DMS 273 (cell line): ENCODE measurements around the gene SRMS.

Source experiments
- DNase-seq: peaks from one replicate; lab custom pipeline; 2025; ENCODE audit not compliant: unreplicated experiment; lab: John Stamatoyannopoulos, UW

The SRMS gene

GRCh38 chr20:63503524-63503923 is 44.0 kb downstream of the SRMS start:
- DNase-seq, result no peak

GRCh38 chr20:63502671-63503172 is 44.8 kb downstream of the SRMS start:
- peak; percentile 78 for DNase-seq

DNA sequence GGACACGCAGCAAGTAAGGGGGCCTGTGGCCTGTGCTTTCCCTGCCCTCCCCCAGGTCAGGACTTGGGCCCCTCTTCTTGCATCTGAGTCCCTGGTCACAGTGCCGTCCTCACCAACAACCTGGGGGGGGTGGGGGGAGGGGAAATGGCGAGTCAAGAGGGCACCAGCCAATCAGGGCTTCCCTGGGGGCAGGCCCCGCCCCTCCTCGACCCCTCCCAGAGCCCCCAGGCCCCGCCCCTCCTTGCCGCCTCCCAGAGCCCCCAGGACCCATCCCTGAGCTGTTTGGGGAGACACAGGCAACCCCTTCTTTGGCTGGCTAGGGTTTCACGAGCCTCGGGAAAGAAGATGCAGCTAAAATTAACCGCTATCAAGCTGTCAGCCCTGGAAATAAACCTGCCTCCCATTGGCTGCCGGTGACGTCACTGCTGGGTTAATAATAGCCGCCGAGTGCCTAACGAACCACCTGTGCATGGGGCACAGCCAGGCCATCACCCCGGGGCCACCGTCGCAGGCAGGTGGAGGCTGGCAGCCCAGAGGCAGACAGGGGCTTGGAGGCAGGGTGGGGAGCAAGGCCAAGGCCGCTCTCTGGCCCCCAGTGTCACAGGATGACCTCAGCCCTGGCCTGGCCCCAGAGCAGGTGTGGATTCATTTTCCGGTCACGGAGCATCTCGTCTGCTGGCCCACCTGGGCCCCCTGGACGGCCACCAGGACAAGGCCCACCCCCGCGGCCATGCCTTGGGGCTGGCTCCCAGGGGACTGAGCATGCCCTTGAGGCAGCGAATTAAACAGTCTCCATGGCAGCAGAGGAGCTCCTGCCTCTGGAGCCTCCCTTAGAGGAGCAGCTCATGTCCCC is 45.5 kb downstream of the SRMS start:
- peak; percentile 94 for DNase-seq

DNA sequence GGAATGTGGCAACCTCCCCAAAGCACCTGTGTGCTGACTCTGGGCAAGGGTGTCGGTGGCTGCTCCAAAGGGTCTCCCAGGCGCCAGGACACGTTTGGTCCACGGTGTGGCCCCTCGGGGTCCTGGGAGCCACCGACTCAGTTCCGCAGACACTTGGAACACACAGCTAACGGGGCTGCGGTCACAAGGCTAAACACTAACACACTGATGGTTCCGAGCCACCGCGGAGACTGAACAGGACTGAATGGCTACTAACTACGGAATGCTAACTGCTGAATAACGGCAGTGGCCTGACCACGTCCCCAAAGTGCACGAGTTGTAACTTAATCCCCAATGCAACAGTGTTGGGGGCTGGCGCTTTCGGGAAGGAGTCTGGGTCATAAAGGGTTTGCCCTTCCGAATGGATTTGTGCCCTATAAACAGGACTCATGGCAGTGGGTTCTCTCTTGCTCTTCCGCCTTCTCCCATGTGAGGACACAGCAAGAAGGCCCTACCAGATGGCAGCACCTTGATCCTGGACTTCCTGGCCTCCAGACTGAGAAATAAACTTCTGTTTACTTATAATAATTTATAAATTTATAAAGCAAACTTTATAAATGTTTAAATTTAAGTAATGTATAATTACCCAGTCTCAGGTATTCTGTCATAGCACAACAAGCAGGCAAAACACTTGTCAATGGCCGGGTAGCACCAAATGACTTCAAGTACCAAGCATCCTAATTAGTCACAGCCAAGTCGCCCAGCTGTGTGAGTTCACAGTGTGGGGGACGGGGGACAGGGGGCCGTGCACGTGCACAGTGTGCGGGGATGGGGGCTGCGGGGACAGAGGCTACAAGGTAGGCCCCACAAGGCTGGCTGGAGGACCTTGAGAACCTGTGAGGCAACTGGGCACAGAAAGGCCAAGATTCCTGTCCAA is 46.4 kb downstream of the SRMS start:
- peak; percentile 65 for DNase-seq

- DNase-seq, result no peak
Observed at GRCh38 chr20:63500151-63500901, 47.2 kb downstream of the SRMS start.

DNA sequence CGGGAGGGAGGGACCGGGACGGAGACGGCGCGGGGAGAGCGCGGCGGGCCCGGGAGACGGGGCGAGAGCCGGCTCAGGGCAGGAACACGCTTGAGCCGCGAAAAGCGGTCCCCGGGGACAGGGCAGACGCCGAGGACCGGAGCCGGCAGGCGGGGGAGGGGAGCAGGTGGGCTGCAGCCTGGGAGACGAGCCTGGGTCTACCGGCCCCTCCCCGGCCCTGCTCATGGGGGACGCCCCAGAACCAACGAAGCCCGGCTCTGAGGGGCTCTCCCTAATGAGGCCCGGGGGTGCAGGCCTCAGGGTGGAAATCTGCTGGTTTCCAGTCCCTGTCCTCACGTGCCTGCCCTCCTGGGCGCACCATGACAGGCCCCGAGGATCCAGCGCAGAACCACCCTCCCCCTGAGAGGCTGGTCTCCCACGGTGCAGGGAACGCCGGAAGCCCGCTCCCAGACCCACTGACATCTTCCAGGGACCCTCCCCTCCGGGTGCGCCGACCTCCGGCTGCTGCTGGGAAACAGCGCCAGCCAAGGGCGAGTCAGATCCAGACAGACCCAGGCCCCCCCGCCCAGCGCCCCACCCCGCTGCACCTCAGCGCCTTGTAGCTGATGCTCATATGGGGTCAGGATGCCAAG is 48.1 kb downstream of the SRMS start:
- peak; percentile 83 for DNase-seq

DNA sequence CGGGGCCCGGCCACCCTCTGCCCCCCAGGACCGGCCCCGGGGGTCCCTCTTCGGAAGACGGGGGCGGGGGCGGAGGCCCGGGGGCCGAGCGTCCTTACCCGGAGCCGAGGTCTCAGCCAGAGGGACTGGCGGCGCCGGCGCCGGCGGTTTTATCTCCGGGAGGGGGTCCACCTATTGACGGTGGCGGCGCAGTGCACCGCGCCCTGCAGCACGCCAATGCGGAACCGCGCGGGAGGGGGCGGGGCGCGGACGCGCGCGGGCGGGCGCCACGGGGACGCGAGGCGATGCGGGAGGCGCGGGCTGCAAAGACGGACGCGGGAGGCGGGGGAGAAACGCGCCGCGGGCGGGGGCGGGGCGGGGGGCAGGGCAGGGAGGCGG is 48.6 kb downstream of the SRMS start, which contains the start of gene EEF1A2:
Gene EEF1A2, minus strand, starts transcription at position 124 of the 378 bp plus-strand sequence. CDS start 1,320 bp downstream, outside the sequence.
- DNase-seq, result peak; percentile 86

GRCh38 chr20:63497946-63498935 is 49.3 kb downstream of the SRMS start:
- peak; percentile 65 for DNase-seq

DNA sequence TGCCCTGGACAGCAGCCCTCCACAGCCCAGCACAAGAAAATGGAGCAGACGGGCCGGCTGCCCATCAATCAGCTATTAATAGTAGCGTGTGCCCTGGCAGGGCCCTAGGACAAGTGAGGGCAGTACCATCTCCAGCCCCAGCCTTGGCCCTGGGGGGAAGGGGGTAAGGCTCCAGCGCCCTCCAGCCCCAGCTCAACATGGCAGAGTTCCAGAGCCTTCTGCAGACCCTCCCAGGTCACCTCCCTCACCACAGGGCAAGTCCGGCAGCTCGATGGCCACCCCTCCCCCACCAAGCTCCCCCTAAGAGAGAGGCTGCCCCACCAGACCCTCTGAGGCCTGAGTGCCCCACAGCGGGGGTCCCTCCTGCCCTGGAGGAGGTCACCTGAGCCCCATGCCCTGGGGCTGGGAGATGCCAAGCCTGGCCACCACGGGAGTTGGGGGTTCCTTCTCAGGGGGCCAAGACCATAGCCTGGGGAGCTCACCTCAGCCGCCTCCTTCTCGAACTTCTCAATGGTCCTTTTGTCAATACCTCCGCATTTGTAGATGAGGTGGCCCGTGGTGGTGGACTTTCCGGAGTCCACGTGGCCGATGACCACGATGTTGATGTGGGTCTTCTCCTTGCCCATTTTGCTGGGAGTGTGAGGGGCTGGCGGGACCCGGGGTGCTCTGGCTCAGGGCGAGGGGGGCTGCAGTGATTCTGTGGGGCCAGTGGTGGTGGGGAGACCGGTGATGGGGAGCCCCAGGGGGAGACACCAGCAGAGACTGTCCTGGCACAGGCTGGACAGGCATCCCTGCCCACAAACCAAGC is 50.2 kb downstream of the SRMS start:
- DNase-seq, result no peak

GRCh38 chr20:63496596-63497120 is 50.9 kb downstream of the SRMS start:
- no peak for DNase-seq

GRCh38 chr20:63495741-63496595 is 51.6 kb downstream of the SRMS start:
- DNase-seq, result peak; percentile 72

DNA sequence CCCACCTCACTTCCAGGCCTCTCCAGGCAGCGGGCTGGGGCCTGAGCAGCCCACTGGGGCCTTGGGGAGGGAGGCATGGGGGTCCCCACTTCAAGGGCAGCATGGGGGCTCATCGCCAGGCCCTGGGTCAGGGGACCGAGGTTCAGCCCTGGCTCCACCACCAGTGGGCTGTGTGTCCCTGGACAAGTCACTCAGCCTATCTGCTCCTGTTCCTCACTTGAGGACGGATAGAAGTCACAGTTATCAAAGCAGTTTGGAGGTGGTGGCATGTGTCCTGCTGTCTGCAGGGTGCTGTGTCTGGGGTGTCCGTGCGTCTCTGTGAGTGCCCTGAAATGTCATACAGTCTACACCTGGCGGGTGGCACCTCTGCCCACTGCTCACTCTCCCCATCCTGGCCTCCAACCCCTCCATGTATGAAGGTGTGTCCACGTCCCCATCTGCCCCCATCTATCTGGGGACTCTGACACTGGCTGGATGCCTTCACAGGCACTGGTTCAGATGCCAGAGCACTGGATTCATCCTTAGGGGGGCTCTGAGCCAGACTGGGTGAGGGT is 52.3 kb downstream of the SRMS start:
- DNase-seq, result no peak

DNA sequence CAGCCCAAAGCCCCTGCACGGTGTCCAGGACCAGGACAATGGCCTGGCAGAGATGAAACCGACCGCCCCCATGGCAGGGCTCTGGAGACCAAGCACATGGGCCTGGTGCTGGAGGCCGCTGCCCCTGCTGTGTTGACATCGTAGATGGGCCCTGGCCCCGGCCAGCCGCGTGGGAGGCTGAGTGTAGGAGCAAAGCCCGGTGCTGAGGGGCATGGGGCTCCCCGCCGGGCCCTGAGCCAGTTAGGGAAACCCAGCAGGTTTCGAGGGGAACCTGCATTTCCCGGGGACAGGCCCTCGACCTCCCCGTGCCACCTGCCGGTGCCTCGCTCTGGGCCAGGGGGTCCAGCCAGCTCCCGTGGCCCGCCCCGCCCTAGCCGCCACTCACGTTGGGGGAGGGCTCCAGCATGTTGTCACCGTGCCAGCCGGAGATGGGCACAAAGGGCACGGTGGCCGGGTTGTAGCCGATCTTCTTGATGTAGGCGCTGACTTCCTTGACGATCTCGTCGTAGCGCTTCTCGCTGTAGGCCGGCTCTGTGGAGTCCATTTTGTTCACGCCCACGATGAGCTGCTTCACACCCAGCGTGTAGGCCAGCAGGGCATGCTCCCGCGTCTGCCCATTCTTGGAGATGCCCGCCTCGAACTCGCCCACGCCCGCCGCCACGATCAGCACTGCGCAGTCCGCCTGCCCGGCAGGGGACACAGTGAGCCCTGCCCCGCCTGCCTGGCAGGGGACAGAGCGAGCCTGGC is 53.0 kb downstream of the SRMS start:
- no peak for DNase-seq

DNA sequence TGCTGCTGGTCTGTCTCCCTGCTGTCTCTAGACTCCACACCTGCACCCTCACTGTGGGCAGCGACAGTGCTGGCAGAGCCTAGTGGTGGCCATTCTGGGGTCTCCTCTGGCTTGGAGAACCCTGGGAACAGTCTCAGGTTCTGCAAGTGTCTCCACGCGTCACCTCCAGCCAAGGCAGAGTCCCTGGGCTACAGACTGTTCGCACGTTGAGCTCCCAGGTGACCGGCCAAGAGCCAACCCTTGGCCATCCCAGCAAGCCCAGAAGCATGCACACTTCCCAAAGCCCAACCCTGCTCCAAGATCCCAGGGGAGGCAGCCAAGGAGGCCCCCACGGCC is 53.5 kb downstream of the SRMS start:
- no peak for DNase-seq

GRCh38 chr20:63493563-63494020 is 54.0 kb downstream of the SRMS start:
- no peak for DNase-seq

DNA sequence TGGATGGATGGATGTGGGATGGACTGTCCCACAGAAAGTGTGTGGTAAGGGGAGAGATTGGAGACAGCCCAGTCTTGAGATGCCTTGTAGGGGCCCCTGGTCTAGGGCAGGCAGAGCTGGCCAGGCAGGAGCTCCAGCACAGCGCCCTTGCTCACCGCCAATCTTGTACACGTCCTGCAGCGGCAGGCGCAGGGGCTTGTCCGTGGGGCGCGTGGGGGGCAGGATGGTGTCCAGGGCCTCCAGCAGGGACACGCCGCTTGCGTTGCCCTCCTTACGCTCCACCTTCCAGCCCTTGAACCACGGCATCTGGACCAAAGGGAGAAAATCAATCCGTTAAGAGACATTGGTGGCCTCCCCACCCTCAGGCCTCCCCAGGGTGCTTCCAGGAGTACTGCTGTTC is 54.6 kb downstream of the SRMS start:
- no peak for DNase-seq
